IMR-90 (cell line): Measurements from ENCODE around the gene PLEKHG1. TPM values are rescaled to one million over a fixed set of nuclear protein-coding genes. Genes with fewer than 3 reads are reported as not detected.
A peak's percentile ranks its signal among the peaks of the same experiment; 100 is the strongest.

Experiments
- ATAC-seq: fragments of 200-7000 bp; cut with Tn5 transposase; 2 replicates; pipeline ENCODE4 v1.9.1; 2020; ENCODE audit warnings: low read depth, mild to moderate bottlenecking, moderate library complexity
- BruUV-seq: library from RNA; stranded (reverse); fragments of 400-500 nt; replicated peaks from 2 replicates; lab custom pipeline; 2021; lab: Mats Ljungman, UMichigan
- CTCF ChIA-PET: fragments of 300-600 bp; formaldehyde crosslinking; extraction: SDS; loops from one replicate; lab custom pipeline; 2021; ENCODE audit warnings: antibody characterized with exemption; lab: Yijun Ruan, JAX
- POLR2A ChIA-PET: fragments of 300-600 bp; sonication (Branson Sonifier 250); formaldehyde crosslinking; loops from one replicate; lab custom pipeline; 2022; ENCODE audit warnings: antibody characterized with exemption; ENCODE audit not compliant: unreplicated experiment; lab: Charles Lee
- DNase-seq: peaks from one replicate; pipeline ENCODE4 v3.0.0; 2013
- H2AFZ ChIP-seq: replicated peaks from 2 replicates; pipeline ENCODE3; 2013; ENCODE audit warnings: low read length, mild to moderate bottlenecking; ENCODE audit not compliant: poor library complexity
- H2AK5ac ChIP-seq: 2 replicates; pipeline ENCODE4 v1.6.1; 2013; ENCODE audit warnings: low read depth, low read length, inconsistent platforms
- H2AK9ac ChIP-seq: replicated peaks from 2 replicates; pipeline ENCODE3; 2013; ENCODE audit warnings: mild to moderate bottlenecking, low read depth, low read length, moderate library complexity; ENCODE audit not compliant: poor library complexity
- H2BK120ac ChIP-seq: 2 replicates; pipeline ENCODE4 v1.6.1; 2013; ENCODE audit warnings: low read depth, low read length, inconsistent platforms
- H2BK15ac ChIP-seq: 3 replicates; pipeline ENCODE4 v1.6.1; 2013; ENCODE audit warnings: low read depth, low read length, inconsistent platforms
- H2BK20ac ChIP-seq: 2 replicates; pipeline ENCODE4 v1.6.1; 2013; ENCODE audit warnings: low read depth, mild to moderate bottlenecking, inconsistent platforms, low read length, moderate library complexity
- H2BK5ac ChIP-seq: 2 replicates; pipeline ENCODE4 v1.6.1; 2013; ENCODE audit warnings: mild to moderate bottlenecking, low read depth, low read length, inconsistent platforms; ENCODE audit not compliant: poor library complexity, severe bottlenecking
- H3K14ac ChIP-seq: replicated peaks from 2 replicates; pipeline ENCODE4 v1.6.1; 2013; ENCODE audit warnings: low read depth, low read length, inconsistent platforms
- H3K18ac ChIP-seq: 2 replicates; pipeline ENCODE4 v1.6.1; 2013; ENCODE audit warnings: low read depth, low read length, control low read depth
- H3K23ac ChIP-seq: 2 replicates; pipeline ENCODE4 v1.6.1; 2013; ENCODE audit warnings: low read depth, low read length, inconsistent platforms
- H3K27ac ChIP-seq: 2 replicates; pipeline ENCODE4 v1.5.1; 2013; ENCODE audit warnings: mild to moderate bottlenecking, control low read depth, low read length; ENCODE audit not compliant: insufficient read depth
- H3K27me3 ChIP-seq: 2 replicates; pipeline ENCODE4 v1.6.1; 2013; ENCODE audit warnings: low read length; ENCODE audit not compliant: control insufficient read depth, insufficient read depth
- H3K36me3 ChIP-seq: 2 replicates; pipeline ENCODE4 v1.6.1; 2013; ENCODE audit warnings: low read length, mixed read lengths; ENCODE audit not compliant: control insufficient read depth, insufficient read depth
- H3K4ac ChIP-seq: 2 replicates; pipeline ENCODE4 v1.6.1; 2013; ENCODE audit warnings: low read depth, low read length, inconsistent platforms
- H3K4me1 ChIP-seq: 2 replicates; pipeline ENCODE4 v1.6.1; 2013; ENCODE audit warnings: low read length, mixed read lengths; ENCODE audit not compliant: control insufficient read depth, insufficient read depth
- H3K4me2 ChIP-seq: 2 replicates; pipeline ENCODE4 v1.6.1; 2013; ENCODE audit warnings: low read depth, mild to moderate bottlenecking, control low read depth, low read length, moderate library complexity
- H3K4me3 ChIP-seq: 2 replicates; pipeline ENCODE4 v1.5.1; 2013; ENCODE audit warnings: low read depth, mild to moderate bottlenecking, control low read depth, low read length, moderate library complexity; ENCODE audit not compliant: insufficient read depth
- H3K56ac ChIP-seq: 2 replicates; pipeline ENCODE4 v1.6.1; 2013; ENCODE audit warnings: low read length, inconsistent platforms; ENCODE audit not compliant: insufficient read depth; ENCODE audit errors: extremely low read depth
- H3K79me1 ChIP-seq, 2 experiments: 2 replicates each; pipeline ENCODE4 v1.6.1; 2013; ENCODE audit warnings: low read length in 2 of 2, inconsistent platforms in 1 of 2, low read depth in 1 of 2
- H3K9ac ChIP-seq: 2 replicates; pipeline ENCODE4 v1.6.1; 2013; ENCODE audit warnings: low read depth, low read length, control low read depth
- H3K9me1 ChIP-seq: 2 replicates; pipeline ENCODE4 v1.6.1; 2013; ENCODE audit warnings: low read length, inconsistent platforms; ENCODE audit not compliant: insufficient read depth
- H3K9me3 ChIP-seq: 2 replicates; pipeline ENCODE4 v1.6.1; 2013; ENCODE audit warnings: low read length; ENCODE audit not compliant: control insufficient read depth, insufficient read depth
- H4K20me1 ChIP-seq: 2 replicates; pipeline ENCODE4 v1.6.1; 2013; ENCODE audit warnings: low read length, inconsistent platforms; ENCODE audit not compliant: insufficient read depth
- H4K5ac ChIP-seq: 2 replicates; pipeline ENCODE4 v1.6.1; 2013; ENCODE audit warnings: mild to moderate bottlenecking, low read depth, low read length, control low read depth
- H4K8ac ChIP-seq, 2 experiments: 2 replicates each; pipeline ENCODE4 v1.6.1; 2013; ENCODE audit warnings: low read depth in 2 of 2, low read length in 2 of 2, control low read depth in 1 of 2, inconsistent platforms in 1 of 2
- H4K91ac ChIP-seq: 2 replicates; pipeline ENCODE4 v1.6.1; 2013; ENCODE audit warnings: low read depth, low read length, inconsistent platforms; ENCODE audit not compliant: insufficient read depth
- POLR2A ChIP-seq: IDR thresholded peaks from 2 replicates; pipeline ENCODE4 v1.6.1; 2012; ENCODE audit warnings: mild to moderate bottlenecking, low read depth, low read length
- RFX5 ChIP-seq: IDR thresholded peaks from 2 replicates; pipeline ENCODE4 v1.8.0; 2012; ENCODE audit warnings: low read depth, mild to moderate bottlenecking, low read length, moderate library complexity
- WGBS, 2 experiments: methylation state at CpG; one replicate each; pipeline versions ENCODE4 v1.1.5 to v1.1.7; 2013; ENCODE audit warnings: missing lambda C conversion rate in 2 of 2; ENCODE audit not compliant: insufficient read length in 1 of 2; ENCODE audit errors: extremely low coverage in 2 of 2; 5-methylcytosine and 5-hydroxymethylcytosine counted together
- dilution Hi-C: fragments of 300-500 bp; cut with HindIII; formaldehyde crosslinking; loops from one replicate; pipeline ENCODE4 v1.14.3; 2018; ENCODE audit warnings: low sequenced_read_pairs; ENCODE audit not compliant: unreplicated experiment
- in situ Hi-C: fragments of 300-500 bp; cut with MboI; formaldehyde crosslinking; loops from 3 replicates; pipeline ENCODE4 v1.14.3; 2019; ENCODE audit warnings: low sequenced_read_pairs, inconsistent platforms, mixed read lengths
- intact Hi-C: fragments of 100-400 bp; cut with micrococcal nuclease; formaldehyde crosslinking; loops from 2 replicates; pipeline ENCODE4 v1.10.0; 2022
- polyA plus RNA-seq, 3 experiments: library from polyadenylated mRNA; depleted of rRNA; stranded (reverse); fragments of >200 nt; gene quantifications; 2 replicates each; pipeline ENCODE4 v1.2.3, GENCODE V29; 2012; ENCODE audit warnings: low replicate concordance in 1 of 3
- total RNA-seq: library from RNA; depleted of rRNA; stranded (reverse); fragments of >200 nt; gene quantifications from 2 replicates; pipeline ENCODE4 v1.2.3, GENCODE V29; 2012
- TF ChIP-seq, protein P1 (sequence below): conservative IDR thresholded peaks from 2 replicates; pipeline ENCODE4 v1.5.1; 2012; ENCODE audit warnings: mild to moderate bottlenecking, low read depth, low read length, improper control_type of control experiment

PLEKHG1 gene
- total and polyA plus RNA-seq, 2 of the 4 experiments (the other 2 are of a cell fraction), result 0.09 to 0.36 TPM

DNA sequence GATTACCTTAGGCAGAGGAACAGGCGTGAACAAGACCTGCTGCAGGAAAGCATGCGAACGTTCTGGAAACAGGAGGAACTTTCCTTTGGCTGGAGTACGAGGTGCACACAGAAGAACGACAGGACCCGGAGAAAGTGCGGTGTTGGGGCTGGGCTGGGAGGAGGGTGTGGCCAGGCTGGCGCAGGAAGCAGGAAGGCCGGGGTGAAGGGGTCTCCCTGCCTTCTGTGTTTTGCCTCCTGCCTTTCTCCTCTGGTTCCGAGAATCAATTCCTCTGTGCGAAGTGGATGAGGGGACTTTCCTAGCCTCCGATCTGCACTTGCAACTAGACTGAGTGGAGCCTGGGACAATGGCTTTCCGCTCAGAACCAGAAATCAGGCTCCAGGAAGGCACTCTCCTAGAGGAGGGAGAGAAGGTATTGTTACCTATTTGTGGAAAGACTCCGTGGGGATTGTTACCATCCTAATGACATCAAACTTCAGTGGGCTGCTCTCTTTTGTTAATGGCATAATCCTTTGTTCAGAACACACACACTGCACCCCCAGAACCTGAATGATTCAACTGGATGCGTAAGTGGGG, 22.9 kb upstream of the PLEKHG1 start:
- no peaks in the 10 kb centered on the region for H3K9me1 ChIP-seq
- H4K91ac ChIP-seq, result no peak overlapping the region
- POLR2A ChIA-PET, result no interaction called here
- no peak overlapping the region for H2BK20ac ChIP-seq
- H2AK5ac ChIP-seq, result no peak overlapping the region
- no peak overlapping the region for H3K4me3 ChIP-seq
- no peak overlapping the region for H3K9ac ChIP-seq
- ATAC-seq, result no peak
- H3K36me3 ChIP-seq, result no peaks in the 10 kb centered on the region
- peak overlapping the region; percentile 28 for H2AK9ac ChIP-seq
- H2BK120ac ChIP-seq, result no peak overlapping the region
- H3K56ac ChIP-seq, result no peak overlapping the region
- no peaks in the 10 kb centered on the region for H3K9me3 ChIP-seq
- H4K8ac ChIP-seq, result no peak overlapping the region
- no peak for DNase-seq
- H3K79me1 ChIP-seq, result no peaks in the 10 kb centered on the region
- no peaks in the 10 kb centered on the region for H3K4me1 ChIP-seq
- H3K18ac ChIP-seq, result no peak overlapping the region
- WGBS, 2 experiments, result 92% methylated on average over 4 of the region's 15 CpGs; no CpG with 5 or more reads in 1 of the 2 experiments
- no peak overlapping the region for H4K5ac ChIP-seq
- no peak overlapping the region for H3K23ac ChIP-seq
- no peak overlapping the region for H3K4me2 ChIP-seq
- peaks cover 2% of the 10 kb centered on the region; the same call in 1 of the 2 replicates for H3K27me3 ChIP-seq
- dilution Hi-C loops, result no loop called here
- no peak for TF ChIP-seq RFX5
- TF ChIP-seq, protein P1, sequence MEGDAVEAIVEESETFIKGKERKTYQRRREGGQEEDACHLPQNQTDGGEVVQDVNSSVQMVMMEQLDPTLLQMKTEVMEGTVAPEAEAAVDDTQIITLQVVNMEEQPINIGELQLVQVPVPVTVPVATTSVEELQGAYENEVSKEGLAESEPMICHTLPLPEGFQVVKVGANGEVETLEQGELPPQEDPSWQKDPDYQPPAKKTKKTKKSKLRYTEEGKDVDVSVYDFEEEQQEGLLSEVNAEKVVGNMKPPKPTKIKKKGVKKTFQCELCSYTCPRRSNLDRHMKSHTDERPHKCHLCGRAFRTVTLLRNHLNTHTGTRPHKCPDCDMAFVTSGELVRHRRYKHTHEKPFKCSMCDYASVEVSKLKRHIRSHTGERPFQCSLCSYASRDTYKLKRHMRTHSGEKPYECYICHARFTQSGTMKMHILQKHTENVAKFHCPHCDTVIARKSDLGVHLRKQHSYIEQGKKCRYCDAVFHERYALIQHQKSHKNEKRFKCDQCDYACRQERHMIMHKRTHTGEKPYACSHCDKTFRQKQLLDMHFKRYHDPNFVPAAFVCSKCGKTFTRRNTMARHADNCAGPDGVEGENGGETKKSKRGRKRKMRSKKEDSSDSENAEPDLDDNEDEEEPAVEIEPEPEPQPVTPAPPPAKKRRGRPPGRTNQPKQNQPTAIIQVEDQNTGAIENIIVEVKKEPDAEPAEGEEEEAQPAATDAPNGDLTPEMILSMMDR, result no peak
- TF ChIP-seq POLR2A, result no peak
- no peak overlapping the region for H2BK5ac ChIP-seq
- in situ Hi-C loops, result no loop called here
- intact Hi-C loops, result no loop called here
- H4K20me1 ChIP-seq, result no peaks in the 10 kb centered on the region
- H3K27ac ChIP-seq, result no peak overlapping the region
- H3K14ac ChIP-seq, result no peak overlapping the region
- H2BK15ac ChIP-seq, result no peak overlapping the region
- no TSS peak for BruUV-seq
- CTCF ChIA-PET, result no interaction called here
- no peak overlapping the region for H3K4ac ChIP-seq
- H2AFZ ChIP-seq, result no peak overlapping the region
